CD14-positive monocyte (primary cell): ENCODE results near the gene DENND11. TPM values are rescaled to one million over a fixed set of nuclear protein-coding genes. Genes with fewer than 3 reads are reported as not detected.

Experiments used
- DNase-seq, 3 donors: peaks; one replicate each; pipeline ENCODE4 v3.0.0-alpha.2; 2011 to 2022
- H2AFZ ChIP-seq: 2 replicates; pipeline ENCODE4 v1.6.0; 2012; ENCODE audit warnings: mild to moderate bottlenecking, low read depth, low read length, inconsistent platforms; ENCODE audit not compliant: insufficient read depth, poor library complexity, severe bottlenecking
- H3K27ac ChIP-seq, 2 donors: 1 replicate in 1 of 2; 2 replicates in 1 of 2; pipeline ENCODE4 v1.5.1; 2012 to 2013; ENCODE audit warnings: low read length in 2 of 2, control low read depth in 1 of 2, inconsistent platforms in 1 of 2, low read depth in 1 of 2, mild to moderate bottlenecking in 1 of 2
- H3K27me3 ChIP-seq, 2 donors: one replicate each; pipeline versions ENCODE4 v1.6.0 to v1.6.1; 2011 to 2013; ENCODE audit warnings: low read length in 2 of 2; ENCODE audit not compliant: control insufficient read depth in 2 of 2, insufficient read depth in 2 of 2
- H3K36me3 ChIP-seq, 2 donors: replicated peaks in 1 of 2; 1 replicate in 1 of 2; 2 replicates in 1 of 2; pipeline versions ENCODE4 v1.5.1 to v1.6.1; 2012 to 2013; ENCODE audit warnings: low read length in 2 of 2, control low read depth in 1 of 2, inconsistent platforms in 1 of 2, mild to moderate bottlenecking in 1 of 2; ENCODE audit not compliant: insufficient read depth in 2 of 2, control insufficient read depth in 1 of 2
- H3K4me1 ChIP-seq, 2 donors: 1 replicate in 1 of 2; 2 replicates in 1 of 2; pipeline versions ENCODE4 v1.5.1 to v1.6.1; 2012 to 2013; ENCODE audit warnings: low read length in 2 of 2, control low read depth in 1 of 2, inconsistent platforms in 1 of 2, mild to moderate bottlenecking in 1 of 2, moderate library complexity in 1 of 2; ENCODE audit not compliant: insufficient read depth in 2 of 2, control insufficient read depth in 1 of 2
- H3K4me2 ChIP-seq: replicated peaks from 2 replicates; pipeline ENCODE3; 2012; ENCODE audit warnings: low read length, moderate library complexity, mild to moderate bottlenecking; ENCODE audit not compliant: poor library complexity, severe bottlenecking; ENCODE audit errors: extremely low read depth
- H3K4me3 ChIP-seq, 3 experiments: fragments of 200-600 bp in 1 of 3; sonication (generic) in 1 of 3; replicated peaks in 1 of 3; 1 replicate in 2 of 3; 2 replicates in 1 of 3; pipeline ENCODE4 v1.5.1; 2011 to 2013; ENCODE audit warnings: low read length in 3 of 3, mild to moderate bottlenecking in 3 of 3, control low read depth in 2 of 3, low read depth in 2 of 3, inconsistent platforms in 1 of 3, moderate library complexity in 1 of 3
- H3K79me2 ChIP-seq: 2 replicates; pipeline ENCODE4 v1.6.0; 2012; ENCODE audit warnings: mild to moderate bottlenecking, control low read depth, inconsistent platforms, low read length, moderate library complexity; ENCODE audit not compliant: insufficient read depth
- H3K9ac ChIP-seq: 2 replicates; pipeline ENCODE4 v1.6.0; 2017; ENCODE audit warnings: low read length, mild to moderate bottlenecking; ENCODE audit not compliant: insufficient read depth, poor library complexity, severe bottlenecking
- H3K9me3 ChIP-seq, 2 donors: replicated peaks in 1 of 2; 1 replicate in 1 of 2; 2 replicates in 1 of 2; pipeline versions ENCODE4 v1.5.1 to v1.6.1; 2012 to 2013; ENCODE audit warnings: low read length in 2 of 2, control low read depth in 1 of 2; ENCODE audit not compliant: control insufficient read depth in 1 of 2, insufficient read depth in 1 of 2
- H4K20me1 ChIP-seq: 2 replicates; pipeline ENCODE4 v1.6.0; 2012; ENCODE audit warnings: mild to moderate bottlenecking, low read length, control low read depth, moderate library complexity; ENCODE audit not compliant: insufficient read depth
- H3K27ac Mint-ChIP-seq, 7 donors: one replicate each; pipeline ENCODE4 v1.8.0; 2020; ENCODE audit warnings: mild to moderate bottlenecking in 7 of 7, mixed read lengths in 7 of 7, moderate library complexity in 6 of 7, inconsistent platforms in 2 of 7
- H3K27me3 Mint-ChIP-seq, 3 donors: one replicate each; pipeline ENCODE4 v1.8.0; 2021 to 2022; ENCODE audit warnings: low read depth in 3 of 3, mild to moderate bottlenecking in 3 of 3, mixed read lengths in 3 of 3, moderate library complexity in 3 of 3, inconsistent platforms in 1 of 3
- H3K36me3 Mint-ChIP-seq, 2 donors: one replicate each; pipeline ENCODE4 v1.8.0; 2020; ENCODE audit warnings: mixed read lengths in 2 of 2, inconsistent platforms in 1 of 2, mild to moderate bottlenecking in 1 of 2
- H3K4me1 Mint-ChIP-seq: one replicate; pipeline ENCODE4 v1.8.0; 2020; ENCODE audit warnings: mild to moderate bottlenecking, mixed read lengths
- H3K4me3 Mint-ChIP-seq, 2 donors: one replicate each; pipeline ENCODE4 v1.8.0; 2020; ENCODE audit warnings: mild to moderate bottlenecking in 2 of 2, mixed read lengths in 2 of 2, moderate library complexity in 1 of 2
- H3K9me3 Mint-ChIP-seq, 7 donors: one replicate each; pipeline ENCODE4 v1.8.0; 2020 to 2022; ENCODE audit warnings: mixed read lengths in 7 of 7, mild to moderate bottlenecking in 6 of 7, moderate library complexity in 6 of 7, inconsistent platforms in 2 of 7
- CTCF ChIP-seq: fragments of 200-600 bp; IDR thresholded peaks from one replicate; pipeline ENCODE4 v1.8.0; 2022; ENCODE audit warnings: antibody characterized with exemption, mild to moderate bottlenecking
- WGBS: methylation state at CpG from one replicate; pipeline ENCODE4 v1.1.5; 2013; ENCODE audit warnings: missing lambda C conversion rate; ENCODE audit not compliant: insufficient coverage; 5-methylcytosine and 5-hydroxymethylcytosine counted together
- intact Hi-C, 2 donors: fragments of 100-400 bp; cut with micrococcal nuclease; formaldehyde crosslinking; loops; one replicate each; pipeline versions ENCODE4 v1.15.0 to v1.15.1; 2023
- polyA plus RNA-seq, 3 donors: library from polyadenylated mRNA; depleted of rRNA in 1 of 3; unstranded in 2 of 3; stranded (reverse) in 1 of 3; fragments of 300-500 nt in 2 of 3; fragments of >200 nt in 1 of 3; fragmentation: Illumina TruSeq in 2 of 3; gene quantifications; 1 replicate in 2 of 3; 2 replicates in 1 of 3; pipeline ENCODE4 v1.2.3, GENCODE V29; 2012 to 2021

DENND11 gene
- polyA plus RNA-seq, 3 donors, result 1.4 to 4.7 (median 1.9) TPM

DNA sequence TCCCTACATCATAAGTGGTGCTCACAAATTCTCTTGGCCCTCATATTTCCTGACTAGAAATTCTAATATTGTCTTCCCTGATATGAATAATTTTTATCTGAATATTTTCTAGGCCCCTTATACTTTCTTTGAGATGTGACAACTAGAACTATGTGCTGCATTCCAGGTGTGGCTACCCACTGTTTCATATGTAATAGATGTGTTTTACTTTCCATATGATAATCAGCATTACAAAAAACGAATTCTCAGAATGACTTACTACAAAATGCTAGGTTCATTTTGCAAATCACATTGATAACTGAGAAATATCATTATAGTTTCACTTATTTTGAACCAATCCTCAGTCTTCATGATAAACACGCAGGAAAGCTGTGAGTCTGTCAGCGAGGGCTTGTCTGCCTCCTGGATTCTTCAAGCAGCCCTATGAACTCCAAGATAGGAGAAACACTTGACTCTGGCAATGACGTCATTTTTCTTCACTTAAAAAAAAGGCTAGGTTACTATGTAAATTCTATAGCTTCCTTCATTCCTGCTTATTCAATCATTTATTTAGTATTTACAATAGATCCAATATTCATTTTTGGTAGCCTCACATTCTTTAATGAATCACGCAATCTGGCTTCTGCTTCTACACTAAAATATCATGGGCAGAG, 10.8 kb upstream of the DENND11 start:
- no peaks in the 10 kb centered on the region for H3K36me3 ChIP-seq
- H3K27ac ChIP-seq, result no peak overlapping the region
- H3K4me3 ChIP-seq, result no peak overlapping the region
- no peak overlapping the region for H2AFZ ChIP-seq
- Mint-ChIP-seq H3K4me3 (no peak overlapping the region), H3K27ac (no peak overlapping the region), H3K36me3 (no peaks in the 10 kb centered on the region), H3K27me3 (peaks cover 0 to 2% (median 1%) of the 10 kb centered on the region in 3 donors), H3K9me3 (no peaks in the 10 kb centered on the region), H3K4me1 (no peaks in the 10 kb centered on the region)
- no peak overlapping the region for H3K4me2 ChIP-seq
- DNase-seq, result no peak
- no peaks in the 10 kb centered on the region for H3K4me1 ChIP-seq
- no peaks in the 10 kb centered on the region for H3K27me3 ChIP-seq
- no peak for TF ChIP-seq CTCF
- no peaks in the 10 kb centered on the region for H4K20me1 ChIP-seq
- no peaks in the 10 kb centered on the region for H3K9me3 ChIP-seq
- intact Hi-C loops, result no loop called here
- no peak overlapping the region for H3K9ac ChIP-seq
- H3K79me2 ChIP-seq, result no peaks in the 10 kb centered on the region
- 100% methylated on average over 1 of the region's 5 CpGs for WGBS

DNA sequence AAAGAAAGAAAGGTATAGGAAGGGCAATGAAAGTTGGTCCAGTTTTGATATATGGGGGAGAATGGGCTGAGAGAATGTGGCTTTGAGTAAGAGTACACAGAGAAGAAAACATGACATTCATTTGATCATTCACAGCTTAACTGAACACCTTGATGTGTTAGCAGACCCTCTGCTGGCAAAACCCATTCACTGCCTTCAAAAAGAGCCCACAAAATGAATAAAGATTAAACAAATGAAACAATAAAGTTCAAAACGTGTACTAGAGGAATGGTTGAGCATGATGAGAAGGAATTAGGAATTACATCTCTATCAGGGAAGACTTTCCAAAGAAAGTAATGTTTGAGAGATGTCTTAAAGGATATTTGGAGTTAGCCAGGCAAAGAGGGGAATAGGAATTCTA, 8.3 kb upstream of the DENND11 start:
- H3K79me2 ChIP-seq, result no peaks in the 10 kb centered on the region
- H3K27me3 ChIP-seq, result no peaks in the 10 kb centered on the region
- DNase-seq, result no peak
- H3K27ac Mint-ChIP-seq, result no peak overlapping the region
- H3K4me3 Mint-ChIP-seq, result no peak overlapping the region
- no peaks in the 10 kb centered on the region for H3K9me3 Mint-ChIP-seq
- H4K20me1 ChIP-seq, result no peaks in the 10 kb centered on the region
- no peak overlapping the region for H3K9ac ChIP-seq
- no peaks in the 10 kb centered on the region for H3K9me3 ChIP-seq
- TF ChIP-seq CTCF, result no peak
- H3K36me3 Mint-ChIP-seq, result no peaks in the 10 kb centered on the region
- H2AFZ ChIP-seq, result no peak overlapping the region
- no peak overlapping the region for H3K4me3 ChIP-seq
- WGBS, result 40% methylated on average over 1 of the region's 1 CpG
- H3K27ac ChIP-seq, result no peak overlapping the region
- H3K4me2 ChIP-seq, result no peak overlapping the region
- H3K4me1 ChIP-seq, result no peaks in the 10 kb centered on the region
- H3K4me1 Mint-ChIP-seq, result no peaks in the 10 kb centered on the region
- no peaks in the 10 kb centered on the region for H3K36me3 ChIP-seq
- intact Hi-C loops, result no loop called here
- peaks cover 0 to 2% (median 1%) of the 10 kb centered on the region in 3 donors for H3K27me3 Mint-ChIP-seq
